HCT116 (cell line): ENCODE data around the gene SLC44A4.

Experiments
- EZH2phosphoT487 ChIP-seq: fragments of 200-600 bp; IDR thresholded peaks from 2 replicates; pipeline ENCODE4 v1.6.1; 2018; ENCODE audit warnings: antibody characterized with exemption, borderline replicate concordance
- POLR2A ChIP-seq: IDR thresholded peaks from 2 replicates; pipeline ENCODE4 v1.7.0; 2011; ENCODE audit warnings: borderline replicate concordance; ENCODE audit not compliant: insufficient read depth, insufficient read length; ENCODE audit errors: extremely low read depth
- POLR2AphosphoS5 ChIP-seq: IDR thresholded peaks from 2 replicates; pipeline ENCODE4 v1.6.1; 2011; ENCODE audit warnings: mild to moderate bottlenecking, low read depth, low read length, moderate library complexity
- ZBTB33 ChIP-seq: IDR thresholded peaks from 2 replicates; pipeline ENCODE4 v1.6.1; 2011; ENCODE audit warnings: mild to moderate bottlenecking, low read length, moderate library complexity; ENCODE audit not compliant: insufficient replicate concordance; ENCODE audit errors: extremely low read depth
- TF ChIP-seq, protein P1 (sequence below), 3 experiments: fragments of 200-600 bp in 1 of 3; sonication (generic) in 1 of 3; IDR thresholded peaks in 2 of 3; conservative IDR thresholded peaks in 1 of 3; 2 replicates each; pipeline ENCODE4 v1.5.1; 2012 to 2017; ENCODE audit warnings: low read depth in 2 of 3, low read length in 2 of 3, antibody characterized with exemption in 1 of 3, borderline replicate concordance in 1 of 3, control low read depth in 1 of 3, mild to moderate bottlenecking in 1 of 3, mixed read lengths in 1 of 3, mixed run types in 1 of 3, moderate library complexity in 1 of 3; ENCODE audit not compliant: insufficient read depth in 1 of 3

GRCh38 chr6:31825553-31825952 is 53.2 kb downstream of the SLC44A4 start:
- TF ChIP-seq, protein P1, sequence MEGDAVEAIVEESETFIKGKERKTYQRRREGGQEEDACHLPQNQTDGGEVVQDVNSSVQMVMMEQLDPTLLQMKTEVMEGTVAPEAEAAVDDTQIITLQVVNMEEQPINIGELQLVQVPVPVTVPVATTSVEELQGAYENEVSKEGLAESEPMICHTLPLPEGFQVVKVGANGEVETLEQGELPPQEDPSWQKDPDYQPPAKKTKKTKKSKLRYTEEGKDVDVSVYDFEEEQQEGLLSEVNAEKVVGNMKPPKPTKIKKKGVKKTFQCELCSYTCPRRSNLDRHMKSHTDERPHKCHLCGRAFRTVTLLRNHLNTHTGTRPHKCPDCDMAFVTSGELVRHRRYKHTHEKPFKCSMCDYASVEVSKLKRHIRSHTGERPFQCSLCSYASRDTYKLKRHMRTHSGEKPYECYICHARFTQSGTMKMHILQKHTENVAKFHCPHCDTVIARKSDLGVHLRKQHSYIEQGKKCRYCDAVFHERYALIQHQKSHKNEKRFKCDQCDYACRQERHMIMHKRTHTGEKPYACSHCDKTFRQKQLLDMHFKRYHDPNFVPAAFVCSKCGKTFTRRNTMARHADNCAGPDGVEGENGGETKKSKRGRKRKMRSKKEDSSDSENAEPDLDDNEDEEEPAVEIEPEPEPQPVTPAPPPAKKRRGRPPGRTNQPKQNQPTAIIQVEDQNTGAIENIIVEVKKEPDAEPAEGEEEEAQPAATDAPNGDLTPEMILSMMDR (IDR thresholded peaks at IDR 0.05 in 2 of 3, conservative IDR thresholded peaks at IDR 0.05 in 1 of 3; ENCODE audit: borderline replicate concordance in 1 of 3, insufficient read depth in 1 of 3, low read depth in 2 of 3, low read length in 2 of 3): no peak
- TF ChIP-seq ZBTB33 (no peak), POLR2AphosphoS5 (no peak), EZH2phosphoT487 (no peak), POLR2A (no peak)
